ENCODE measurements around the gene PLAAT3. TPM values are rescaled to one million over a fixed set of nuclear protein-coding genes. Genes with fewer than 3 reads are reported as not detected.
A peak's percentile ranks its signal among the peaks of the same experiment; 100 is the strongest.
"Not testable (repeated sequence)": the region's sequence is repeated elsewhere in the genome, so short reads cannot be mapped to it uniquely, and the experiment has no call there.

PLAAT3 gene
- polyA plus RNA-seq, 2 of the 4 experiments (the other 2 are of a cell fraction), result 39.5 to 65.2 TPM

GRCh38 chr11:63621071-63621470 is 6.8 kb upstream of the PLAAT3 start (continued):
- no peak for TF ChIP-seq HEYL (CRISPR knock-in tag; IDR thresholded peaks at IDR 0.05)
- no peak for TF ChIP-seq FOSB (CRISPR knock-in tag; IDR thresholded peaks at IDR 0.05)
- no peak for TF ChIP-seq EHMT2 (IDR thresholded peaks at IDR 0.05; ENCODE audit: low read depth)

DNA sequence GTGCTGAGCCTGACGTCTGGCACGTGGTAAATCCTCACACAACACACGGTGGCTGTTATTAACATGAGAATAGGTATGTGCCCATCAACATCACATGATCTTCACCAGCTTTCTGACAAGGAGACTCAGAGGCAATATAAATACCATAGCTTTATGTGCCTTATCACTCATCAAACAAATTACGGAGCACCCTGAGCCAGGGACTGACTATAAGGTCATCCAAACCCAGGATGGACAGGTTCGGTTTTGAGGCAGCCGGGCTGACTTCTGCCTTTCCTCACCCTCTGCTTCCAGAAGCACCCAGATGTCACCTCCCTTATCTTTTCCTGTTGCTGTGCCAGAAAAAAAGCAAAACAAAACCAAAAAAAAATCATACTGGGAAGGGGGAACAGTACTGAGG is 5.7 kb upstream of the PLAAT3 start:
- TF ChIP-seq, protein P1, sequence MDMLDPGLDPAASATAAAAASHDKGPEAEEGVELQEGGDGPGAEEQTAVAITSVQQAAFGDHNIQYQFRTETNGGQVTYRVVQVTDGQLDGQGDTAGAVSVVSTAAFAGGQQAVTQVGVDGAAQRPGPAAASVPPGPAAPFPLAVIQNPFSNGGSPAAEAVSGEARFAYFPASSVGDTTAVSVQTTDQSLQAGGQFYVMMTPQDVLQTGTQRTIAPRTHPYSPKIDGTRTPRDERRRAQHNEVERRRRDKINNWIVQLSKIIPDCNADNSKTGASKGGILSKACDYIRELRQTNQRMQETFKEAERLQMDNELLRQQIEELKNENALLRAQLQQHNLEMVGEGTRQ (IDR thresholded peaks at IDR 0.05), result no peak
- TF ChIP-seq POLR2A (IDR thresholded peaks at IDR 0.05; ENCODE audit: low read length) (no peak), SREBF2 (IDR thresholded peaks at IDR 0.05) (no peak), POLR2AphosphoS2 (conservative IDR thresholded peaks at IDR 0.05; ENCODE audit: low read length) (no peak), CBX8 (IDR thresholded peaks at IDR 0.05) (no peak), CHD2 (IDR thresholded peaks at IDR 0.05; ENCODE audit: low read length, partially characterized antibody) (no peak), ZSCAN20 (CRISPR knock-in tag; IDR thresholded peaks at IDR 0.05) (no peak), ESRRA (IDR thresholded peaks at IDR 0.05; ENCODE audit: borderline replicate concordance, low read length) (no peak), HMGXB4 (CRISPR knock-in tag; IDR thresholded peaks at IDR 0.05; ENCODE audit: borderline replicate concordance) (no peak), EP300 (IDR thresholded peaks at IDR 0.05) (no peak), ZC3H11A (IDR thresholded peaks at IDR 0.05) (no peak), BHLHE40 (IDR thresholded peaks at IDR 0.05; ENCODE audit: low read depth, low read length) (no peak)
- TF ChIP-seq, protein P2, sequence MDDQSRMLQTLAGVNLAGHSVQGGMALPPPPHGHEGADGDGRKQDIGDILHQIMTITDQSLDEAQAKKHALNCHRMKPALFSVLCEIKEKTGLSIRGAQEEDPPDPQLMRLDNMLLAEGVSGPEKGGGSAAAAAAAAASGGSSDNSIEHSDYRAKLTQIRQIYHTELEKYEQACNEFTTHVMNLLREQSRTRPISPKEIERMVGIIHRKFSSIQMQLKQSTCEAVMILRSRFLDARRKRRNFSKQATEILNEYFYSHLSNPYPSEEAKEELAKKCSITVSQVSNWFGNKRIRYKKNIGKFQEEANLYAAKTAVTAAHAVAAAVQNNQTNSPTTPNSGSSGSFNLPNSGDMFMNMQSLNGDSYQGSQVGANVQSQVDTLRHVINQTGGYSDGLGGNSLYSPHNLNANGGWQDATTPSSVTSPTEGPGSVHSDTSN (IDR thresholded peaks at IDR 0.05), result no peak
- TF ChIP-seq, protein P3, sequence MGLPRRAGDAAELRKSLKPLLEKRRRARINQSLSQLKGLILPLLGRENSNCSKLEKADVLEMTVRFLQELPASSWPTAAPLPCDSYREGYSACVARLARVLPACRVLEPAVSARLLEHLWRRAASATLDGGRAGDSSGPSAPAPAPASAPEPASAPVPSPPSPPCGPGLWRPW (IDR thresholded peaks at IDR 0.05), result no peak
- POLR2A ChIA-PET, result no interaction called here
- ATAC-seq (no peak), DNase-seq (ENCODE audit: low read depth in 1 of 2, low spot score in 1 of 2) (no peak), FAIRE-seq (no peak)
- Histone ChIP-seq H3K27ac (no peak overlapping the region), H3K4me2 (no peak overlapping the region), H3K4me3 (no peak overlapping the region), H3K9me3 (no peaks in the 10 kb centered on the region), H3K4me1 (peaks cover 10% of the 10 kb centered on the region)
- CTCF ChIA-PET, result interaction anchor here (0.6 to 9.4 kb wide), 5 partner anchors 10 to 571 kb away, joined by 3 to 57 read pairs (median 5); no protein-coding TSS in a partner anchor
- 85% methylated on average over 6 of the region's 6 CpGs for WGBS (ENCODE audit: missing lambda C conversion rate)

GRCh38 chr11:63617686-63618085 is 3.5 kb upstream of the PLAAT3 start:
- H3K4me3 ChIP-seq; ATAC-seq; H3K4me2 ChIP-seq; FAIRE-seq; DNase-seq (ENCODE audit: low read depth in 1 of 2, low spot score in 1 of 2); H3K27ac ChIP-seq; H3K9me3 ChIP-seq; POLR2A ChIA-PET: not testable (repeated sequence)
- CTCF ChIA-PET, result interaction anchor here (1.6 to 9.4 kb wide), 2 partner anchors 12 to 138 kb away, joined by 6 to 57 read pairs; no protein-coding TSS in a partner anchor
- WGBS (ENCODE audit: missing lambda C conversion rate), result 96% methylated on average over 5 of the region's 5 CpGs
- H3K4me1 ChIP-seq, result peaks cover 12% of the 10 kb centered on the region

- Histone ChIP-seq H3K27ac (no peak overlapping the region), H3K9me3 (no peaks in the 10 kb centered on the region), H3K4me1 (peaks cover 9% of the 10 kb centered on the region), H3K4me2 (no peak overlapping the region), H3K4me3 (no peak overlapping the region)
- WGBS (ENCODE audit: missing lambda C conversion rate), result 87% methylated on average over 3 of the region's 3 CpGs
- DNase-seq (ENCODE audit: low read depth in 1 of 2, low spot score in 1 of 2), result no peak
- no peak for FAIRE-seq
- no peak for ATAC-seq
- POLR2A ChIA-PET, result no interaction called here
- TF ChIP-seq, protein P1 (IDR thresholded peaks at IDR 0.05), result no peak
- TF ChIP-seq FOSB (CRISPR knock-in tag; IDR thresholded peaks at IDR 0.05) (no peak), MAFK (IDR thresholded peaks at IDR 0.05; ENCODE audit: partially characterized antibody) (peak; percentile 76)
- CTCF ChIA-PET, result interaction anchor here (1.0 to 1.1 kb wide), 2 partner anchors 9 to 16 kb away, joined by 3 to 5 read pairs; no protein-coding TSS in a partner anchor
Observed at GRCh38 chr11:63616953-63617352, 2.7 kb upstream of the PLAAT3 start.

Measured in A549 (cell line).